KMS-11 (cell line): ENCODE results near the gene RAB8B.

ENCODE experiments used
- H2AFZ ChIP-seq: fragments of 200-600 bp; sonication (generic); 2 replicates; pipeline ENCODE4 v1.6.1; 2016; ENCODE audit warnings: antibody characterized with exemption, mixed run types, low read depth
- H3K27ac ChIP-seq: fragments of 200-600 bp; sonication (generic); 2 replicates; pipeline ENCODE4 v1.6.1; 2016; ENCODE audit warnings: mild to moderate bottlenecking, mixed run types
- H3K27me3 ChIP-seq: fragments of 200-600 bp; sonication (generic); 2 replicates; pipeline ENCODE4 v1.6.1; 2017; ENCODE audit warnings: mild to moderate bottlenecking, low read depth, mixed run types, moderate library complexity; ENCODE audit not compliant: insufficient read depth
- H3K36me3 ChIP-seq: fragments of 200-600 bp; sonication (generic); 2 replicates; pipeline ENCODE4 v1.6.1; 2017; ENCODE audit warnings: mild to moderate bottlenecking, mixed run types; ENCODE audit not compliant: insufficient read depth
- H3K4me1 ChIP-seq: fragments of 200-600 bp; sonication (generic); 2 replicates; pipeline ENCODE4 v1.6.1; 2016; ENCODE audit warnings: mild to moderate bottlenecking, low read depth, mixed run types; ENCODE audit not compliant: poor library complexity, severe bottlenecking
- H3K4me2 ChIP-seq: fragments of 200-600 bp; sonication (generic); 2 replicates; pipeline ENCODE4 v1.7.0; 2016; ENCODE audit warnings: mild to moderate bottlenecking, mixed run types
- H3K4me3 ChIP-seq: fragments of 200-600 bp; sonication (generic); IDR thresholded peaks from 2 replicates; pipeline ENCODE4 v1.6.1; 2017; ENCODE audit warnings: low read depth, low read length, mixed read lengths; ENCODE audit not compliant: insufficient read depth
- H3K79me2 ChIP-seq: fragments of 200-600 bp; sonication (generic); 2 replicates; pipeline ENCODE4 v1.6.1; 2016; ENCODE audit warnings: low read depth, mixed run types; ENCODE audit not compliant: insufficient read depth
- H3K9ac ChIP-seq: fragments of 200-600 bp; sonication (generic); 2 replicates; pipeline ENCODE4 v1.6.1; 2016; ENCODE audit warnings: mild to moderate bottlenecking, mixed run types
- H4K20me1 ChIP-seq: fragments of 200-600 bp; sonication (generic); 2 replicates; pipeline ENCODE4 v1.6.1; 2016; ENCODE audit warnings: mild to moderate bottlenecking, mixed run types; ENCODE audit not compliant: insufficient read depth
- CTCF ChIP-seq: fragments of 200-600 bp; sonication (generic); conservative IDR thresholded peaks from 2 replicates; pipeline ENCODE4 v1.6.1; 2017; ENCODE audit warnings: low read depth, mild to moderate bottlenecking, antibody characterized with exemption, low read length, moderate library complexity, mixed read lengths

Gene RAB8B

DNA sequence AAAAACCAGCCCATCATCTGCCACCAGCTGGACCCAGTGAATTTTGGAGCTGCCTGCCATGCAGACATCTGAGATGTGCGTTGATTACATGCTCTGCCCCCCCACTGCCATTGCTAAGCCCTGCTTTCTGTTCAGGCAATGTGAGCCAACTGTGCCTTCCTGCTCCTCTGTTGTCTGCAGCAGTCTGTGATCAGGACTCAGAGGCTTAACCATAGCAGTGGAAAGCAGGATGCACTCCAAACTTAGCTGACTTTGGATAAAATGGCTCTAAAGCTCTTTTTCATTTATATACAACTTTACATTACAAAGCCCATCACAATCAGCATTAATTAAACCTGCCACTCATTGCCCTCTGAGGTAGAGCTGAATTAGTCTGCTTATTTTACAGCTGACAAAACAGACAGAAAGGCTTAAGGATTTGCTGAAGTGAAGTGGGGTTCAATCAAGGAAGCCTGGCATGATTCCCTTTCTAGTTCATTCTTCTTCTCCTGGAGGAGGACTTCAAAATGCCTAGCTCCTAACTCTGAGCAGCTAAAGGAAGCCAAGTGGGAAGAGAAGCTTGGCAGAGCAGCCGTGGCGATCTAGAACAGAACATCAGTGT is 16.5 kb upstream of the RAB8B start:
- H3K4me2 ChIP-seq = no peak overlapping the region
- TF ChIP-seq CTCF = no peak
- no peaks in the 10 kb centered on the region for H4K20me1 ChIP-seq
- H3K79me2 ChIP-seq = no peaks in the 10 kb centered on the region
- H3K36me3 ChIP-seq = no peaks in the 10 kb centered on the region
- no peak overlapping the region for H3K4me3 ChIP-seq
- H2AFZ ChIP-seq = no peak overlapping the region
- no peaks in the 10 kb centered on the region for H3K4me1 ChIP-seq
- H3K27ac ChIP-seq = no peak overlapping the region
- no peaks in the 10 kb centered on the region for H3K27me3 ChIP-seq
- H3K9ac ChIP-seq = no peak overlapping the region

DNA sequence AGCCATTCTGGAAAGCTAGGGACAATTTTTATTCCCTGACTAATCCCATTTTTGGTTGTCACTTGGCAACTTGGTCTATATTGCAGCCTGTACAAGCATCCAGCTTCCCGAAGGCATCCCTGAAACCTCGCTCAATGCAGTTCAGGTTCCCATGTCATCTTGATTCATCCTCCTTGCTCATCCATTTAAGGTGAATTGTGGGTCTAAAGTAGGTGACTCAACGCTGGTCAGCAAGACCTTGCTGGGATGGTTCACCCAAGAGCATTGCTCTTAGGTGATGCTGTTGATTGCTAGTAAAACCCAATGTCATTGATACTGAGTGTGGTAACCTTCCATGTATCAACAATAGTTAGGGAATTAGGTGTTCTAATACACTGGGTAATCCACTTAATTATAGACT is 13.1 kb upstream of the RAB8B start:
- Histone ChIP-seq H3K36me3 (no peaks in the 10 kb centered on the region), H4K20me1 (no peaks in the 10 kb centered on the region), H3K79me2 (no peaks in the 10 kb centered on the region), H3K27ac (no peak overlapping the region), H2AFZ (no peak overlapping the region), H3K4me1 (no peaks in the 10 kb centered on the region), H3K27me3 (no peaks in the 10 kb centered on the region), H3K4me2 (no peak overlapping the region), H3K4me3 (no peak overlapping the region), H3K9ac (no peak overlapping the region)
- TF ChIP-seq CTCF = no peak

DNA sequence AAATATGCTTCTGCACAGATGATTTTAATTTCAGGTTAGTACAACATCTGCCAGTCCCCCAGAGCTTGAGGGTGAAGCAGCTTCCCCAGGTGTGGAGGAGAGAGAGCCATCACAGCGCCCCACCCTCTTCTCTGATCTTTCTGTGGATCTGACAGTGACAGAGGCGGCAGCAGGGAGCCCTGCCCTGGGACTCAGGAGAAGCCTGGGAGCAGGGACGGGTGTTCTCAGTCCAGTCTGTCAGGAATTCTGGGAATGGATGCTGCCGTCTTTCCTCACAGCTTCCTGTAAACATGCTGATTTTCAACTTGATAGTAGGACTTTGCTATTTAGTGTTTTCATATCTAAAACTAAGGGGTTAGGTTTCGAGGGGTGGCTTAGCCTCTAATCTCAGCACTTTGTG is 11.4 kb upstream of the RAB8B start:
- no peaks in the 10 kb centered on the region for H3K27me3 ChIP-seq
- H3K36me3 ChIP-seq = no peaks in the 10 kb centered on the region
- no peaks in the 10 kb centered on the region for H4K20me1 ChIP-seq
- no peak overlapping the region for H3K4me2 ChIP-seq
- no peak overlapping the region for H3K27ac ChIP-seq
- H3K79me2 ChIP-seq = no peaks in the 10 kb centered on the region
- no peak overlapping the region for H2AFZ ChIP-seq
- no peak overlapping the region for H3K4me3 ChIP-seq
- H3K9ac ChIP-seq = no peak overlapping the region
- H3K4me1 ChIP-seq = no peaks in the 10 kb centered on the region
- no peak for TF ChIP-seq CTCF

GRCh38 chr15:63180746-63181145 is 8.7 kb upstream of the RAB8B start:
- H3K4me3 ChIP-seq = no peak overlapping the region
- H3K4me1 ChIP-seq = no peaks in the 10 kb centered on the region
- no peak overlapping the region for H2AFZ ChIP-seq
- H3K36me3 ChIP-seq = no peaks in the 10 kb centered on the region
- TF ChIP-seq CTCF = no peak
- H3K9ac ChIP-seq = no peak overlapping the region
- no peaks in the 10 kb centered on the region for H3K79me2 ChIP-seq
- no peaks in the 10 kb centered on the region for H3K27me3 ChIP-seq
- no peak overlapping the region for H3K4me2 ChIP-seq
- H4K20me1 ChIP-seq = no peaks in the 10 kb centered on the region
- H3K27ac ChIP-seq = no peak overlapping the region
